Brain pericyte (primary cell): ENCODE results near the gene VPS26A.
"Not testable (repeated sequence)": the region's sequence is repeated elsewhere in the genome, so short reads cannot be mapped to it uniquely, and the experiment has no call there.

ENCODE experiments used
- DNase-seq: peaks from one replicate; pipeline ENCODE4 v3.0.0-alpha.2; 2012; ENCODE audit warnings: low read depth, low spot score

The VPS26A gene

GRCh38 chr10:69102440-69102839 lies 21.5 kb upstream of the VPS26A start:
- DNase-seq: no peak

DNA sequence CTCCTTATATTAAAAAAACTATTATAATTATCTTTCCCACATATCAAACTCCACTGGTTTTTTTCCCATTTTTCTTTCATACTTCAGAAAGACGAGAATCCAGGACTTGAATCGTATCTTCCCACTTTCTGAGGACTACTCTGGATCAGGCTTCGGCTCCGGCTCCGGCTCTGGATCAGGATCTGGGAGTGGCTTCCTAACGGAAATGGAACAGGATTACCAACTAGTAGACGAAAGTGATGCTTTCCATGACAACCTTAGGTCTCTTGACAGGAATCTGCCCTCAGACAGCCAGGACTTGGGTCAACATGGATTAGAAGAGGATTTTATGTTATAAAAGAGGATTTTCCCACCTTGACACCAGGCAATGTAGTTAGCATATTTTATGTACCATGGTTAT lies 20.2 kb upstream of the VPS26A start:
- no peak for DNase-seq

- no peak for DNase-seq
These were observed 18.8 kb upstream of the VPS26A start for GRCh38 chr10:69104994-69105790.

DNA sequence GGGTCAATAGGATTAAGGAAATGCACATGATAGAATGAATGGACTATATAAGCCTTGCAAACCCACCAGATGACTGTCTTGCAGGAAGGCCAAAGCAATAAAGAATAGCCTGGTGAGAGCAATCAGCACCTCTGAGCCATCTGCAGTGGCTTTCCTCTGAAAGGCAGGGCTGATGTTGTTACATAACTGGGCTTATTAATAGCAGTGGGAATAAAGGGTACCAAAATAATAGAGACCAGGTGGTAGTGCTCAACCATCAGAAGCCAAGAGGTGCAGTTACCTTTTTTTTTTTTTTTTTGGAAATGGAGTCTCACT lies 16.8 kb upstream of the VPS26A start:
- no peak for DNase-seq

DNA sequence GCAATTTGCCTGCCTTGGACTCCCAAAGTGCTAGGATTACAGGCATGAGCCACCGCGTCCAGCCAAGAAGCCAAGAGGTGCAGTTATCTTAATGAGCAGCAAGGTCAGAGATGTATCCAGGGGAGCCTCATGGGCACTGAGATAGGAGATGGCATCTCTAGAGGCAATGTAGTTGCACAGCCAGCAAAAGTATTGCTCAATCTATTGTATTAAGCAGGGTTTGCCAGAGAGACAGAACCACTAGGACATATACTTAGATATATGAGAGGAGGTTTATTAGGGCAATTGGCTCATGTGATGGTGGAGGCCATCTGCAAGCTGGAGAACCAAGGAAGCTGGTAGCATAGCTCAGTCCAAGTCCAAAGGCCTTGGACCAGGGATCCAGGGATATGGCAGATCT lies 16.3 kb upstream of the VPS26A start:
- DNase-seq: no peak

GRCh38 chr10:69119896-69120295 lies 4.1 kb upstream of the VPS26A start:
- DNase-seq: no peak

DNA sequence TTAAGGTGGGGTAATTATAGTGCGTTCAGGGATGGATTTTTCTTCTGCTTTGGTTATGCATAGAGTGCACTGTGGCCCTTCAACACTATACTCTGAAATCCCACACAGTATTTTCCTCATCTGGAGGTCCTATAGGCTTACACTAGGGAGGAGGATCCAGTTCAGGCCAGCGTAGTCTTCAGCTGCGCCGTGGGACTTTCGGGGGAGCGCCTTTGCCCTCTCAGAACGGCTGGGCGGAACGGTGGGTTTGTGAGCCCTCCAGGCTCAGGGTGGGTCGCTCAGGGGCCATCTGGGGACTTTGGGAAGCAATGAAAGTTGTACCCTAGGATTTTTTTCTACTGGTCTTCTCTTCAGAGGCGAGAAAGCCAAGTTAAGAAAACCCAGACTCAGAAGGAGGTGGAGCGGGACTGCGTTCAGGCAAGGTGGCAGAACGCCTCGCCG lies 652 bp upstream of the VPS26A start:
- DNase-seq: no peak

- DNase-seq: no peak
These were observed 738 bp downstream of the VPS26A start for GRCh38 chr10:69124563-69125268.

DNA sequence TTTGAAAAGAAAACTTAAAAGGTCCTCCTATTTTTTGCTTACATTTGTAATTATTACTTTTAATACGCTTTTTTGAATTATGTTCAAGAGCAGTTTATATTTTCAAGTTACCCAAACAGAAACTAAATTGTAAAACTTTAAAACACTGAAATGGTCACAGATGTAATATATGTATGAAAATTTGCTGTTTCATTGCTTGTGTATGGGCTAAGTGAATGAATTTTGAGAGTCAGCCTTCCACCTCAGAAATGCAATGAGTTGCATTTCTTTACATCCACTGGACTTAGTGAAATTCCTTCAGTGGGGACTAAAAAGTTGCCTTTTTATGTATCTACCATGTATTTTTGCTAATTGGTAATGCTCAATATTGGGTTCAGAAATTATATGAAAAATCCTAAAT lies 1.6 kb downstream of the VPS26A start:
- DNase-seq: no peak

DNA sequence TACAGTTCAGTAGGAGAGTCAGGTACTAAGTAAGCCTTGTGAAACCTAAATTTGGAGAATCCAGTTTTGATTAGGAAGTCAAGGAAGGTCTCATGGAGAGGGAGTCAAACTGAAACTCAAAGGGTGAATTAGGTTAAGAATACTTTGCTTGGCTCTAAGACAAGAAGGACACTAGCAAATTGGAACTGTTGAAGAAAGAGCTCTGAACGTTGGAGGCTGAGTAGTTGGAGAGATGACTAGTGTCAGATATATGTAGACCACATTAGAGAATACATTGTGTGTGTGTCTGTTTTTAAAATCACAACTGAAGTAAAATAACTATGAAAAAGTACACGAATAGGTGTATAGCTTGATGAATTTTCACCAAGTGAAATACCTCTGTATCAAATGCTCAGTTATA lies 6.3 kb downstream of the VPS26A start:
- no peak for DNase-seq

DNA sequence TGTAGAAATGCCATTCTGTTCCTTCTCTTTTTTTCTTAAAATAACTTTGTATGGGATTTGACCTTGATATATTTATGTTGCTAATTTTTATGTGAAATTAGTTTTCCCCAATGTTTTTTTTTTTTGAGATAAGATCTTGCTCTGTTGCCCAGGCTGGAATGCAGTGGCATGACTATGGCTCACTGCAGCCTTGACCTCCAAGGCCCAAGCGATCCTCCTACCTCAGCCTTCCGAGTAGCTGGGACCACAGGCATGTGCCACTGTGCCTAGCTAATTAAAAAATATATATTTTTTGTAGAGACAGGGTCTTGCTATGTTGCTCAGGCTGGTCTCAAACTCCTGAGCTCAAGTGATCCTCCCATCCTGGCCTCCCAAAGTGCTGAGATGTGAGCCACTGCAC lies 16.0 kb downstream of the VPS26A start:
- no peak for DNase-seq

DNA sequence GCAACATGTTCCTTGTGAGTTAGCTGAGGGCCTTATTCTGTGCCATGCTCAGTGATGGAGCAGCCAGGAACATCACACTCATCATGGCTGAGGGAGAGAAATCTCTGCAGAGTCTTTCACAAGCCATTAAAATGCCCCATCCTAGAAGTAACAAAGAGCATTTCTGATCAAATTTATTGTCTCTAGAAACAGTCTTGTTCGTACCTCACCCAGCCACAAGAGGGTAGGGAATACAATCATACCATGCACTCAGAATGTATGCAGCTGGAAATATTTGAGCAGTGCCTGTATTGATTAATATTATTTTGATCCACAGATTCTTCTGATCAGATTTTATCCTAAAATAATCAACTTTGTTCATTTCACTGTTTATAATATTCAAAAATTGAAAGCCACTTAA lies 17.3 kb downstream of the VPS26A start:
- DNase-seq: no peak

DNA sequence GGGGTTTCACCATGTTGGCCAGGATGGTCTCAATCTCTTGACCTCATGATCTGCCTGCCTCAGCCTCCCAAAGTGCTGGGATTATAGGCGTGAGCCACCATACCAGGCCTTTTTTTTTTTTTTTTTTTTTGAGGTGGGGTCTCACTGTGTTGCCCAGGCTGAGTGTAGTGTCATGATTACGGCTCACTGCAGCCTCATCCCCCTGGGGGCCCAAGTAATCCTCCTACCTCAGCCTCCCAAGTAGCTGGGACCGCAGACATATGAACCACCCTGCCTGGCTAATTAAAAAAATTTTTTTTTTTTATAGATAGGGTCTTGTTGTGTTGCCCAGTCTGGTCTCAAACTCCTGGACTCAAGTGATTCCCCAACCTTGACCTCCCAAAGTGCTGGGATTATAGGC lies 18.1 kb downstream of the VPS26A start:
- not testable (repeated sequence) for DNase-seq

GRCh38 chr10:69142983-69143382 lies 19.0 kb downstream of the VPS26A start:
- no peak for DNase-seq

GRCh38 chr10:69145329-69145728 lies 21.4 kb downstream of the VPS26A start:
- no peak for DNase-seq

- no peak for DNase-seq
These were observed 21.9 kb downstream of the VPS26A start for GRCh38 chr10:69145864-69146263.

- DNase-seq: no peak
These were observed 22.8 kb downstream of the VPS26A start for GRCh38 chr10:69146759-69147158.

DNA sequence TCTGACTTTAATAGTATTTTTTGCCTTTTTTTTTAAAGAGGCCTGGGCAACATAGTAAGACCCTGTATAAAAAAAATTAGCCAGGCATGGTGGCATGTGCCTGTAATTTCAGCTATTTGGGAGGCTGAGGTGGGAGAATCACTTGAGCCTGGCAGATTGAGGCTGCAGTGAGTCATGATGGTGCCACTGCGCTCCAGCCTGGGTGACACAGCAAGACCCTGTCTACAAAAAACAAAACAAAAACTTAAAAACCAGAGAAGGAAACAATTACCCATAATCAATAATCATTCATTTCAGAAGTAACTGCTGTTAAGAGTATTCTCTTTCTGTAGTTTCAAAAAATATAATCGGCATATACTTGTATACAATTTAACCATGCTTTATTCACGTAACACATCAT lies 28.0 kb downstream of the VPS26A start:
- no peak for DNase-seq

DNA sequence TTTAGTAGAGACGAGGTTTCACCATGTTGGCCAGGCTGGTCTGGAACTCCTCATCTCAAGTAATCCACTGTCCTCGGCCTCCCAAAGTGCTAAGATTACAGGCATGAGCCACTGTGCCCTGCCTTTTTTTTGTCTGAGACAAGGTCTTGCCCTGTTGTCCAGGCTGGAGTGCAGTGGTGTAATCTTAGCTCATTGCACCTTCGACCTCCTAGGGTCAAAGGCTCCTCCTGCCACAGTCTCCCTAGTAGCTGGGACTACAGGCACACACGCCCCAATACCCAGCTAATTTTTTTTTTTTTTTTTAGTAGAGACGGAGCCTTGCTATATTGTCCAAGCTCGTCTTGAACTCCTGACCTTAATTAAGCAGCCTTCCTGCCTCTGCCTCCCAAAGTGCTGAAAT lies 29.2 kb downstream of the VPS26A start:
- DNase-seq: no peak

DNA sequence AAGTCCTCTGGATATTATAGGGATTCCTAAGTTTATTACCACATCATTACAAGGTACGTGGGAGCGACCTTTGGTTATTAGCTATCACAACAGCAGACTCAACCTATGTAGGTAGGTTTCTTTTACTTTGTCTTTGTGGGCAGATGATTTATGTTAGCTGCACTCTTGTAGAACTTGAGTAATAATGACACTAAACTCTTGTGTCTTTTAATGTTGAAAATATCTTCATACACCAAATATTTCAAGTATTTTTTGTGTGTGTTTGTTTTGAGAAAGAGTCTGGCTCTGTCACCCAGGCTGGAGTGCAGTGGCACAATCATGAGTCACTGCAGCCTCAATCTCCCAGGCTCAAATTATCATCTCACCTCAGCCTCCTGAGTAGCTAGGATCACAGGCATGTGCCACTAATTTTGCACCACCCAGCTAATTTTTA lies 36.8 kb downstream of the VPS26A start:
- no peak for DNase-seq

DNA sequence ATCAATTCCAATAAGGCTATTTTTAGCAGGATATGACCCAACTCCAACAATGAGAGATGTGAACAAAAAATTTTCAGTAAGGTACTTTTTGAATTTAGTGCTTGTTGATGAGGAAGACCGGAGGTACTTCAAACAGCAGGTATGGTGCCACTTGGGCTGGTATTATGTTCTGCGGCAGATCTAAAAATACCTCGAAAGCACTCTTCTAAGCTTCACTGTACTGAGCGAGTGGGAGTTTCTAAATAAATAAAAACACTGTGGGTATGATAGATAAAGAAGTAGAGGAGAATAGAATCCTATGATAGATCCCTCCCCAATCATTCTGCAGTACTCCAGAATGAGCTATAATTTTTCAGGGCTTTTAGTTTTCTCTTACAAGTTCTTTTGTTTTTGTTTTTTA lies 44.5 kb downstream of the VPS26A start:
- no peak for DNase-seq

GRCh38 chr10:69172241-69172982 lies 48.4 kb downstream of the VPS26A start:
- DNase-seq: no peak

DNA sequence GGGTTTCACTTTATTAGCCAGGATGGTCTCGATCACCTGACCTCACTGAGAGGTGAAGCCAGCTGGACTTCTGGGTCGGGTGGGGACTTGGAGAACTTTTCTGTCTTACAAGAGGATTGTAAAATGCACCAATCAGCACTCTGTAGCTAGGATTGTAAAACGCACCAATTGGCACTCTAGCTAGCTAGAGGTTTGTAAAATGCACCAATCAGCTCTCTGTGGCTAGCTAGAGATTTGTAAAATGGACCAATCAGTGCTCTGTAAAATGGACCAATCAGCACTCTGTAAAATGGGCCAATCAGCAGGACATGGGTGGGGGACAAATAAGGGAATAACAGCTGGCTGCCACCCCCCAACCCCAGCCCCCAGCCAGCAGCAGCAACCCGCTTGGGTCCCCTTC lies 51.3 kb downstream of the VPS26A start:
- not testable (repeated sequence) for DNase-seq
